ENCODE results near the gene RPS6KA5.

The RPS6KA5 gene

GRCh38 chr14:90807060-90807459 lies 253.4 kb downstream of the RPS6KA5 start:
- no peak for DNase-seq (ENCODE audit: low read depth)

GRCh38 chr14:90805662-90806540 lies 254.5 kb downstream of the RPS6KA5 start:
- DNase-seq (ENCODE audit: low read depth), result no peak

GRCh38 chr14:90805084-90805391 lies 255.4 kb downstream of the RPS6KA5 start:
- no peak for DNase-seq (ENCODE audit: low read depth)

GRCh38 chr14:90804292-90805083 lies 256.0 kb downstream of the RPS6KA5 start:
- DNase-seq (ENCODE audit: low read depth), result no peak

- no peak for DNase-seq (ENCODE audit: low read depth)
Measured at GRCh38 chr14:90803249-90803648, 257.2 kb downstream of the RPS6KA5 start.

DNA sequence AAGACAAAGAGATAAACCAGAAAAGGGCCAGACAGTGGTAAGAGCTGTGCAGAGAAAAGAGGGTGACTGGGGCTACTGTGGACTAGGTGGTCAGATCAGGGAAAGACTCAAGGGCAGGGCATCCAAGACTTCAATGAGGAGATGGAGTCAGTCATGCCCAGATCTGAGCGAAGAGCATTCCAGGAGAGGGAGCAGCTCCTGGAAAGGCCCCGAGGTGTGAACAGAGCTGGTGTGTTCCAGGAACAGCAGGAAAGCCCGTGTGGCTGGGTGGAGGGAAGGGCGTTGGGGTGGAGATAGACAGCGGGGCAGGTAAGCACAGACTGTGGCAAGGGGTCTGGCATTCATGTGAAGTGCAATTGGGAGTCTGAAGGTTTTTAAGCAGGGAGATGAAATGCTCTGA lies 261.0 kb downstream of the RPS6KA5 start:
- no peak for DNase-seq (ENCODE audit: low read depth)

GRCh38 chr14:90797919-90798318 lies 262.5 kb downstream of the RPS6KA5 start:
- no peak for DNase-seq (ENCODE audit: low read depth)

Data from T-helper 22 cell (primary cell).